ENCODE measurements around the gene SLC46A3. TPM values are rescaled to one million over a fixed set of nuclear protein-coding genes. Genes with fewer than 3 reads are reported as not detected.
"Not testable (repeated sequence)": the region's sequence is repeated elsewhere in the genome, so short reads cannot be mapped to it uniquely, and the experiment has no call there.

SLC46A3 gene
- total RNA-seq, 1 experiment from 2014 or later, result 2.3 TPM

DNA sequence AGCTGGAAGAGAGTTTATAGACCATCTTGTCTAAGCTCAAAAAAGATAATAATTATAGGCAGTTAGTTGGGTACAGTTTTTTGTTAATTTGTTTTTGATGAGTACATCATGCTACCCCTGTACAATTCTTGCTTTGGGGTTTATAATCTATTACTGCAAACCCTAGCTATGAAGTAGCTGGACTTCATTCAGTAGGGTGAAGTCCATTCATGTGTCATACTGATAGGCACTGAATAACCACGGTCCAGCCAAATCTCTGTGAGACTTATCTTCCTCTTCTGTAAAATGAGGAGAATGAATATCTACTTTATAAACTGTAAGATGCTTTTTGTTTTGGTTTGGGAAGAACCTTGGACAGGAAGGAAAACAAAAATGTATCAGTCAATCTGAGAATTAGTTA lies 19.5 kb downstream of the SLC46A3 start:
- POLR2A ChIA-PET (ENCODE audit: low non-redundant PET), result no interaction called here
- H3K9me3 ChIP-seq (ENCODE audit: low read depth, low read length, poor library complexity, severe bottlenecking), result no peaks in the 10 kb centered on the region
- TF ChIP-seq, protein P1, sequence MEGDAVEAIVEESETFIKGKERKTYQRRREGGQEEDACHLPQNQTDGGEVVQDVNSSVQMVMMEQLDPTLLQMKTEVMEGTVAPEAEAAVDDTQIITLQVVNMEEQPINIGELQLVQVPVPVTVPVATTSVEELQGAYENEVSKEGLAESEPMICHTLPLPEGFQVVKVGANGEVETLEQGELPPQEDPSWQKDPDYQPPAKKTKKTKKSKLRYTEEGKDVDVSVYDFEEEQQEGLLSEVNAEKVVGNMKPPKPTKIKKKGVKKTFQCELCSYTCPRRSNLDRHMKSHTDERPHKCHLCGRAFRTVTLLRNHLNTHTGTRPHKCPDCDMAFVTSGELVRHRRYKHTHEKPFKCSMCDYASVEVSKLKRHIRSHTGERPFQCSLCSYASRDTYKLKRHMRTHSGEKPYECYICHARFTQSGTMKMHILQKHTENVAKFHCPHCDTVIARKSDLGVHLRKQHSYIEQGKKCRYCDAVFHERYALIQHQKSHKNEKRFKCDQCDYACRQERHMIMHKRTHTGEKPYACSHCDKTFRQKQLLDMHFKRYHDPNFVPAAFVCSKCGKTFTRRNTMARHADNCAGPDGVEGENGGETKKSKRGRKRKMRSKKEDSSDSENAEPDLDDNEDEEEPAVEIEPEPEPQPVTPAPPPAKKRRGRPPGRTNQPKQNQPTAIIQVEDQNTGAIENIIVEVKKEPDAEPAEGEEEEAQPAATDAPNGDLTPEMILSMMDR (conservative IDR thresholded peaks at IDR 0.05; ENCODE audit: low read depth, low read length), result no peak
- no peak for TF ChIP-seq EZH2 (IDR thresholded peaks at IDR 0.05; ENCODE audit: borderline replicate concordance, low read depth, low read length, poor library complexity, severe bottlenecking)
- intact Hi-C loops (cut with micrococcal nuclease; ENCODE audit: unreplicated experiment), result no loop called here
- no TSS peak for BruUV-seq (replicated peaks)
- H3K27me3 ChIP-seq (replicated peaks; ENCODE audit: insufficient read depth, low read depth, low read length, poor library complexity), result no peaks in the 10 kb centered on the region
- CTCF ChIA-PET, result no interaction called here
- H3K27ac ChIP-seq (ENCODE audit: low read depth, low read length, poor library complexity, severe bottlenecking), result no peak overlapping the region
- H3K4me3 ChIP-seq (ENCODE audit: low read depth, low read length, poor library complexity, severe bottlenecking), result no peak overlapping the region
- H3K4me1 ChIP-seq (ENCODE audit: insufficient read depth, low read length, poor library complexity, severe bottlenecking), result no peaks in the 10 kb centered on the region
- DNase-seq (ENCODE audit: low spot score), result no peak
- no peaks in the 10 kb centered on the region for H3K36me3 ChIP-seq (ENCODE audit: insufficient read depth, low read length, poor library complexity, severe bottlenecking)

- Histone ChIP-seq H3K27ac (ENCODE audit: low read depth, low read length, poor library complexity, severe bottlenecking) (no peak overlapping the region), H3K27me3 (replicated peaks; ENCODE audit: insufficient read depth, low read depth, low read length, poor library complexity) (no peaks in the 10 kb centered on the region), H3K4me3 (ENCODE audit: low read depth, low read length, poor library complexity, severe bottlenecking) (no peak overlapping the region), H3K9me3 (ENCODE audit: low read depth, low read length, poor library complexity, severe bottlenecking) (no peaks in the 10 kb centered on the region), H3K4me1 (ENCODE audit: insufficient read depth, low read length, poor library complexity, severe bottlenecking) (no peaks in the 10 kb centered on the region), H3K36me3 (ENCODE audit: insufficient read depth, low read length, poor library complexity, severe bottlenecking) (no peaks in the 10 kb centered on the region)
- no peak for DNase-seq (ENCODE audit: low spot score)
- no TSS peak for BruUV-seq (replicated peaks)
- TF ChIP-seq EZH2 (IDR thresholded peaks at IDR 0.05; ENCODE audit: borderline replicate concordance, low read depth, low read length, poor library complexity, severe bottlenecking), result no peak
- TF ChIP-seq, protein P1 (conservative IDR thresholded peaks at IDR 0.05; ENCODE audit: low read depth, low read length), result no peak
- ChIA-PET CTCF (interaction anchor here (0.5 kb wide), 1 partner anchor 673 kb away, joined by 5 read pairs; no protein-coding TSS in a partner anchor), POLR2A (ENCODE audit: low non-redundant PET) (no interaction called here)
- intact Hi-C loops (cut with micrococcal nuclease; ENCODE audit: unreplicated experiment), result no loop called here
Observed at GRCh38 chr13:28697441-28697840, 21.3 kb downstream of the SLC46A3 start.

GRCh38 chr13:28693605-28694491 lies 24.9 kb downstream of the SLC46A3 start:
- H3K4me1 ChIP-seq (ENCODE audit: insufficient read depth, low read length, poor library complexity, severe bottlenecking); POLR2A ChIA-PET (ENCODE audit: low non-redundant PET); H3K27ac ChIP-seq (ENCODE audit: low read depth, low read length, poor library complexity, severe bottlenecking); H3K9me3 ChIP-seq (ENCODE audit: low read depth, low read length, poor library complexity, severe bottlenecking); H3K4me3 ChIP-seq (ENCODE audit: low read depth, low read length, poor library complexity, severe bottlenecking); intact Hi-C loops (cut with micrococcal nuclease; ENCODE audit: unreplicated experiment); DNase-seq (ENCODE audit: low spot score); BruUV-seq (replicated peaks); H3K36me3 ChIP-seq (ENCODE audit: insufficient read depth, low read length, poor library complexity, severe bottlenecking); CTCF ChIA-PET; H3K27me3 ChIP-seq (replicated peaks; ENCODE audit: insufficient read depth, low read depth, low read length, poor library complexity): not testable (repeated sequence)

DNA sequence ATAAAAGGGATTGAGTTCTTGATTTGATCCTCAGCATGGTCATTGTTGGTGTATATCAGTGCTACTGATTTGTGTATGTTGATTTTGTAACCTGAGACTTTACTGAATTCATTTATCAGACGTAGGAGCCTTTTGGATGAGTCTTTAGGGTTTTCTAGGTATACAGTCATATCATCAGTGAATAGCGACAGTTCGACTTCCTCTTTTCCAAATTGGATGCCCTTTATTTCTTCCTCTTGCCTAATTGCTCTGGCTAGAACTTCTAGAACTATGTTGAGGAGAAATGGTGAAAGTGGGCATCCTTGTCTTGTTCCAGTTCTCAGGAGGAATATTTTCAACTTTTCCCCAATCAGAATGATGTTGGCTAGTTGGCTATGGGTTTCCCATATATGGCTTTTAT lies 32.9 kb downstream of the SLC46A3 start:
- POLR2A ChIA-PET (ENCODE audit: low non-redundant PET), result no interaction called here
- no TSS peak for BruUV-seq (replicated peaks)
- Histone ChIP-seq H3K27me3 (replicated peaks; ENCODE audit: insufficient read depth, low read depth, low read length, poor library complexity) (no peaks in the 10 kb centered on the region), H3K9me3 (ENCODE audit: low read depth, low read length, poor library complexity, severe bottlenecking) (no peaks in the 10 kb centered on the region), H3K36me3 (ENCODE audit: insufficient read depth, low read length, poor library complexity, severe bottlenecking) (no peaks in the 10 kb centered on the region), H3K4me1 (ENCODE audit: insufficient read depth, low read length, poor library complexity, severe bottlenecking) (no peaks in the 10 kb centered on the region), H3K27ac (ENCODE audit: low read depth, low read length, poor library complexity, severe bottlenecking) (no peak overlapping the region), H3K4me3 (ENCODE audit: low read depth, low read length, poor library complexity, severe bottlenecking) (no peak overlapping the region)
- intact Hi-C loops (cut with micrococcal nuclease; ENCODE audit: unreplicated experiment), result no loop called here
- TF ChIP-seq, protein P1 (conservative IDR thresholded peaks at IDR 0.05; ENCODE audit: low read depth, low read length), result no peak
- no peak for TF ChIP-seq EZH2 (IDR thresholded peaks at IDR 0.05; ENCODE audit: borderline replicate concordance, low read depth, low read length, poor library complexity, severe bottlenecking)
- DNase-seq (ENCODE audit: low spot score), result no peak
- CTCF ChIA-PET, result no interaction called here

Measured in A673 (cell line).